Subcutaneous adipose tissue (tissue), 4 donors: ENCODE measurements around the gene MDGA2. TPM values are rescaled to one million over a fixed set of nuclear protein-coding genes. Genes with fewer than 3 reads are reported as not detected.

Experiments
- CTCF ChIP-seq: fragments of 450-650 bp; IDR thresholded peaks from one replicate; pipeline ENCODE4 v1.5.1; 2016; ENCODE audit warnings: low read depth, mild to moderate bottlenecking, control low read depth, antibody characterized with exemption, moderate library complexity
- total RNA-seq, 4 donors: library from RNA; depleted of rRNA; stranded (reverse); fragments of >200 nt; gene quantifications; one replicate each; pipeline ENCODE4 v1.1.0, GENCODE V29; 2016

The MDGA2 gene
- total RNA-seq, 4 donors from 2014 or later: 1.1 TPM; not detected in 3

- no peak for TF ChIP-seq CTCF
Observed at GRCh38 chr14:47223656-47224055, 451.7 kb downstream of the MDGA2 start.

- TF ChIP-seq CTCF: no peak
Observed at GRCh38 chr14:47220096-47220495, 455.3 kb downstream of the MDGA2 start.

DNA sequence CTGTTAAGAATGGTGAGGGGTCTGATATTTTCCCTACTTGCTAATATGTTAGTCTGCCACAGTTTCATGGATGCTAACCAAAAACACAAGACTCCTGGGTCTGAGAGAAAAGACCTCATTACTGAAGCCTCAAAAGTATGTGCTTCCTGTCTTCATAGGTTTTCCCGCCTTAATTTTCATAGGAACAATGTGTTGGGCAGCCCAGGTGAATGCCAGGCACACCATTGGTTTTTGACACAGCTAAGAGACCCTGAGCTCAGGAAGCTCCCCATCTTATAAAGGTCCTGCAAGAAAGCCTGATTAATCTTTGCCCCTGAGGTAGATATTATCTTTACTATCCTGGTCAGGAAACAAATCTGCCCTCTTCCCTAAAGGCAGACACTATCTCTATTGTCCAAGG is 464.1 kb downstream of the MDGA2 start:
- no peak for TF ChIP-seq CTCF

DNA sequence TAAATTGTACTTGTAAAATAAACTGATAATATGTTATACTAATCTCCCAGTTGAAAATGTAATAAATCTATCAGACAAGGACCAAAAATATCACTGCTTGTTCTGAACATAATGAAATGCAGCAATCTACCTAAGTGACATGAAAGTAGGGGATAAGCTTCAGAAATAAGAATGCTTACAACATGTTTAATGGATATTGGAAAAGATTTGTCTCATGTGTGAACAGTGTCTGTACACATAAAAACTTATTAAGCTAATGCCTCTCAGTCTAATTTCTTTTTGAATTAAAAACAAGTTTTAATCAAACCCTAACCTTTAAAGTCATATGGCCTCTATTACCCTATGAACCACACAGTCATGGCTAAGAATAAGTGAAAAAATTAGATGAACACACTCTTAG is 465.3 kb downstream of the MDGA2 start:
- TF ChIP-seq CTCF: no peak

DNA sequence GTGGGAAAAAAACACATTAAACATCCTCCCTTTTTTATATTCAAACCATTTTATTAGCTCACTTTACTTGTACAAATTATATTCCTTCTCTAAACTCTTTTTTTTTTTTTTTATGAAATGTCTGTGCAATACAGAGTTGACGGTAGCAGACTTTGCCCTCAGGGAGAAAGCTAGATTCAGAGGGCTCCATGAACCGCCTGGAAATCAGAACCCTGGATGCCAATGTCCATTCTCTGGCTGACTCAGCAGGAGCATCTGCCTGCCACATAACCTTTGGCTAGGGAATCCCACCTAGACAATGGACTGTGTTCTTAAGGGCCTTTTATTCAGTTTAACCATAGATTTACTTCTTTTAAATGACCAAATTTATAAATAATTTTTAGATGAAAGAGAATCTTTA is 467.0 kb downstream of the MDGA2 start:
- TF ChIP-seq CTCF: no peak

DNA sequence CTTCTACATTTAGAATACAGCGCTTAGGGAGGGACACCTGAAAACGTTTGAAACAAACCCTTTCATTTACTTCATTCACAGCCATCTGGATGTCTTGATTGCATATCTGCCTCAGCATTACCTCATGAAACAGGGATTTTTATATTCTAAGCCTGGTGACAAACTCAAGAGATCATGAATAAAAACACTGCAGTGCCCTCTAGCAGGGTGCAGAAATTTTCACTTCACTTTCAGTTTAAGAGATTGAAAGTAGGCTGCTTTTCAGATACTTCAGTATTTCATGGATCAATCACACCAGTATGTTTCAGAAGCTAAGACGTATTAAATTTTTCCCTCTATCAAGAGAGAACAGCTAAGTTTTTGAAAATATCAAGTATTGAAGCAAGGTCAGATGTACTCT is 467.8 kb downstream of the MDGA2 start:
- TF ChIP-seq CTCF: no peak

DNA sequence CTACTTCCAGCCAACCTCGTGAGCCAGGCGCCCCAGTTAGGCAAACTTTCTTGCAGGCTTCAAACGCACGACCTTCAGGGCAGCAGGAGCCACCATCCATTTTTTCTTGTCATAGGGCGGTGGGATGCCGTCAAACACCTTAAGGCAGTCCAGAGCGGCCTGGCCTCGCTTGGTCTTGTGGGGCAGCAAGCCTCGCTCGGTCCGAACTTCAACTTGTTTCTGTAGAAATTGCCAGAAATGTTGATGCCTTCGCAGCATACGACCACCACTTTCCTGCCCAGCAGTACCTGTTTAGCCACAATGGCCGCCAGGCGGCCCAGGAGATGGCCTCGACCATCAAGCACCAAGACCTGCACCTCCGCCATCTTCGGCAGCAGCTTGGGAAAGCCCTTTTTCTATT is 474.7 kb downstream of the MDGA2 start:
- no peak for TF ChIP-seq CTCF
